Ishikawa (cell line): ENCODE data around the gene FAM161B.

ENCODE experiments used
- CEBPB ChIP-seq: IDR thresholded peaks from 2 replicates; pipeline ENCODE4 v1.6.1; 2012
- CREB1 ChIP-seq: IDR thresholded peaks from 2 replicates; pipeline ENCODE4 v1.6.1; 2012; ENCODE audit warnings: low read depth
- EGR1 ChIP-seq: IDR thresholded peaks from 2 replicates; pipeline ENCODE4 v1.6.1; 2012
- EP300 ChIP-seq: IDR thresholded peaks from 2 replicates; pipeline ENCODE4 v1.6.1; 2012; ENCODE audit warnings: borderline replicate concordance
- FOXM1 ChIP-seq: IDR thresholded peaks from 2 replicates; pipeline ENCODE4 v1.6.1; 2012; ENCODE audit warnings: low read depth, borderline replicate concordance
- NFIC ChIP-seq: IDR thresholded peaks from 2 replicates; pipeline ENCODE4 v1.6.1; 2012
- RAD21 ChIP-seq: IDR thresholded peaks from 2 replicates; pipeline ENCODE4 v1.6.1; 2012; ENCODE audit warnings: low read depth
- REST ChIP-seq: IDR thresholded peaks from 2 replicates; pipeline ENCODE4 v1.6.1; 2012; ENCODE audit warnings: low read depth, mild to moderate bottlenecking
- TAF1 ChIP-seq: IDR thresholded peaks from 2 replicates; pipeline ENCODE4 v1.6.1; 2012; ENCODE audit warnings: low read depth, mild to moderate bottlenecking
- TCF12 ChIP-seq: IDR thresholded peaks from 2 replicates; pipeline ENCODE4 v1.6.1; 2012; ENCODE audit warnings: low read depth
- TEAD4 ChIP-seq: IDR thresholded peaks from 2 replicates; pipeline ENCODE4 v1.6.1; 2012
- YY1 ChIP-seq: IDR thresholded peaks from 2 replicates; pipeline ENCODE4 v1.6.1; 2012; ENCODE audit warnings: low read depth
- ZBTB7A ChIP-seq: IDR thresholded peaks from 2 replicates; pipeline ENCODE4 v1.6.1; 2012; ENCODE audit warnings: low read depth
- TF ChIP-seq, protein P1 (sequence below): IDR thresholded peaks from 2 replicates; pipeline ENCODE4 v1.6.1; 2012
- TF ChIP-seq, protein P2 (sequence below): IDR thresholded peaks from 2 replicates; pipeline ENCODE4 v1.6.1; 2012

Gene FAM161B

GRCh38 chr14:73909681-73910080, 40.2 kb downstream of the FAM161B start:
- no peak for TF ChIP-seq CREB1
- no peak for TF ChIP-seq FOXM1
- no peak for TF ChIP-seq TEAD4
- TF ChIP-seq REST = no peak
- TF ChIP-seq RAD21 = no peak

DNA sequence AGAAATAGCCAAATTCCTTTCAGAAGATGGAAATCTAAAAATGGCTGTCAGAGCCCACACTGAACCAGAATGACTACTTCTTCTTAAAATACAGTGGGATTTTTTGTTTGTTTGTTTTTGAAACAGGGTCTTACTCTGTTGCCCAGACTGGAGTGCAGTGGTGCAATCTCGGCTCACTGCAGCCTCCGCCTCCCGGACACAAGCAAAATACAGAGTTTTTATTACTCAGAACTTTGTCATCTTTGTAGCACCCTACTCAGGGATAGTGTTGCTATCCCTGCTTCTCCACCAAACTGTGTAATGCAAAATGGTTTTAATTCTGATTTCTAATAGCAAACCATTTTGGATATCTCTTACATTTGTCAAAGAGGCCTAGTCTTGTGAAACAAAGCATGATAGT, 46.9 kb downstream of the FAM161B start:
- TF ChIP-seq FOXM1 (no peak), YY1 (no peak), EGR1 (no peak), CREB1 (no peak), CEBPB (no peak), RAD21 (no peak), EP300 (no peak), TEAD4 (no peak), ZBTB7A (no peak), REST (no peak), NFIC (no peak), TAF1 (no peak), TCF12 (no peak)
- TF ChIP-seq, protein P1, sequence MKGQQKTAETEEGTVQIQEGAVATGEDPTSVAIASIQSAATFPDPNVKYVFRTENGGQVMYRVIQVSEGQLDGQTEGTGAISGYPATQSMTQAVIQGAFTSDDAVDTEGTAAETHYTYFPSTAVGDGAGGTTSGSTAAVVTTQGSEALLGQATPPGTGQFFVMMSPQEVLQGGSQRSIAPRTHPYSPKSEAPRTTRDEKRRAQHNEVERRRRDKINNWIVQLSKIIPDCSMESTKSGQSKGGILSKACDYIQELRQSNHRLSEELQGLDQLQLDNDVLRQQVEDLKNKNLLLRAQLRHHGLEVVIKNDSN = no peak
- TF ChIP-seq, protein P2, sequence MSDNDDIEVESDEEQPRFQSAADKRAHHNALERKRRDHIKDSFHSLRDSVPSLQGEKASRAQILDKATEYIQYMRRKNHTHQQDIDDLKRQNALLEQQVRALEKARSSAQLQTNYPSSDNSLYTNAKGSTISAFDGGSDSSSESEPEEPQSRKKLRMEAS = no peak

DNA sequence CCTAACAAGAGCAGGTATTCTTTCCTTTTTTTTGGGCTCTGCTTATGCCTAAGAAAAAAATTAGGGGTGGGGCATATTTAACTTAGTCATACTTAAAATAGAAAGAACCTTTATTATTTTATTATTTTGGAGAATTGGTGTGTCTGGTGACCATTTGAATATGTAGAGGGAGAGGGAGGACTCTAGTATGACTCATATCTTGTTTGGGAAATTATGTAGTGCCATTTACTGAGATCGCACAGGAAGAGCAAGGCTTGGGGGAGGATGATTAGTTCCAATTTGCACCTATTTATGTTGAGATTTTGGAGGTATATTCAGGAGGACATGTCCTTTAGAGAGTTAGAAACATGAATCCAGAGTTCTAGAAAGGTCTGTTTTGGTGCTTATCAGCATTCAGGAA, 53.4 kb downstream of the FAM161B start:
- TF ChIP-seq YY1 = no peak
- TF ChIP-seq EP300 = no peak
- TF ChIP-seq EGR1 = no peak
- TF ChIP-seq NFIC = no peak
- TF ChIP-seq, protein P2 = no peak
- TF ChIP-seq CREB1 = no peak
- TF ChIP-seq CEBPB = no peak
- TF ChIP-seq TEAD4 = no peak
- TF ChIP-seq RAD21 = no peak
- no peak for TF ChIP-seq ZBTB7A
- no peak for TF ChIP-seq TCF12
- no peak for TF ChIP-seq REST

DNA sequence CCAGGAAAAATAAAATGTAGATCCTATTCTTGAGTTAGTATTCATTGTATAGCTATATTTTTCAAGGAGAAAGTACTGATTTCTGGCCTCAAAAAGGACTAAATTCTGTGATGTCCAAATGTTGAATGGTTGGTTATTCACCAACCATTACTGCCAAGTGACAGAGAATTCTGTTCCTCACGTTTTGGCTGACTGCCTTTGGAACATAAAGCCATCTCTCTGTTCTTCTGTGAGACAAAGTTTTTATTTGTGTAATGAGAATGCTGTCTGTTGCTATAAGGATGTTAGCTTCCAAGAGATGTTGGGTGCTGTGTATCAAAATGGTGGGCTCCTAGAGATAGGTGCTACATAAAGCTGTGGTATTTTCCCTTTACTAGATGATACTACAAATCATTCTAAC, 54.0 kb downstream of the FAM161B start:
- TF ChIP-seq YY1 = no peak
- no peak for TF ChIP-seq TAF1
- no peak for TF ChIP-seq FOXM1
- TF ChIP-seq, protein P1 = no peak
- no peak for TF ChIP-seq TEAD4
- TF ChIP-seq EP300 = no peak

DNA sequence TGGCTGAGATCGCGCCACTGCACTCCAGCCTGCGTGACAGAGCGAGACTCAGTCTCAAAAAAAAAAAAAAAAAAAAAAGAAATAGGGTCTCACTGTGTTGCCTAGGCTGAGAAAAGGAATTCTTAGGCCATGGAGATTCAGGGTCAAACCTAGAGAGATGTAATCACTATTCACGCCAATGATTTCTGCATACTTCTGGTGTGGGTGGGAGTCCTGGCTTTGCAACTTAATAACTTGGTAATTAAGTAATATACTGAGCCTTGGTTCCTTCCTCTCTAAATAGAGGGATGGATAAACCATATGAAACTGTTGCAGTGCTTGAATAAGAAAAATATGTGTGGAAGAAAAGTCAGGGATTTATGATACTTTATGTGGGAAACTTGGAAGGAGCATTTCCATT, 60.5 kb downstream of the FAM161B start:
- TF ChIP-seq ZBTB7A (no peak), RAD21 (no peak)
